AG04450 (cell line): ENCODE data around the gene TMIGD2. TPM values are rescaled to one million over a fixed set of nuclear protein-coding genes. Genes with fewer than 3 reads are reported as not detected.

ENCODE experiments used
- CTCF ChIA-PET: fragments of 300-600, 350-600 bp; formaldehyde crosslinking; extraction: SDS; loops from one replicate; lab custom pipeline; 2022; ENCODE audit warnings: antibody characterized with exemption, inconsistent platforms; lab: Charles Lee
- POLR2A ChIA-PET: fragments of 350-600 bp; formaldehyde crosslinking; extraction: SDS; loops from one replicate; lab custom pipeline; 2021; ENCODE audit warnings: antibody characterized with exemption, inconsistent platforms; lab: Yijun Ruan, JAX
- DNase-seq: peaks from one replicate; pipeline ENCODE4 v3.0.0-alpha.2; 2011; ENCODE audit warnings: low read depth, low spot score
- H3K27ac ChIP-seq: one replicate; pipeline ENCODE4 v1.5.1; 2012; ENCODE audit warnings: low read depth, low read length, control low read depth
- H3K27me3 ChIP-seq: one replicate; pipeline ENCODE4 v1.6.0; 2012; ENCODE audit warnings: low read length; ENCODE audit not compliant: control insufficient read depth, insufficient read depth
- H3K4me3 ChIP-seq: 2 replicates; pipeline ENCODE4 v1.5.1; 2011; ENCODE audit warnings: mild to moderate bottlenecking, low read depth, low read length, control low read depth
- H3K9me3 ChIP-seq: 2 replicates; pipeline ENCODE4 v1.5.1; 2012; ENCODE audit warnings: low read length; ENCODE audit not compliant: control insufficient read depth, insufficient read depth
- CTCF ChIP-seq: IDR thresholded peaks from 2 replicates; pipeline ENCODE4 v1.5.1; 2011; ENCODE audit warnings: low read depth, low read length, control low read depth, inconsistent platforms
- polyA plus RNA-seq: library from polyadenylated mRNA; depleted of rRNA; stranded (reverse); fragments of >200 nt; gene quantifications from 2 replicates; pipeline ENCODE4 v1.2.3, GENCODE V29; 2011

Gene TMIGD2
- polyA plus RNA-seq, 1 experiment: not detected

GRCh38 chr19:4279530-4280422, 22.4 kb downstream of the TMIGD2 start:
- H3K27ac ChIP-seq: no peak overlapping the region
- DNase-seq: no peak
- H3K9me3 ChIP-seq: peaks cover 3% of the 10 kb centered on the region; the same call in 1 of the 2 replicates
- CTCF ChIA-PET: no interaction called here
- peaks cover 37% of the 10 kb centered on the region for H3K27me3 ChIP-seq
- TF ChIP-seq CTCF: no peak
- H3K4me3 ChIP-seq: no peak overlapping the region
- POLR2A ChIA-PET: no interaction called here

- ChIA-PET CTCF (no interaction called here), POLR2A (no interaction called here)
- TF ChIP-seq CTCF: no peak
- no peak overlapping the region for H3K4me3 ChIP-seq
- H3K9me3 ChIP-seq: peaks cover 3% of the 10 kb centered on the region; the same call in 1 of the 2 replicates
- no peak for DNase-seq
- H3K27me3 ChIP-seq: peaks cover 32% of the 10 kb centered on the region
- H3K27ac ChIP-seq: no peak overlapping the region
Observed at GRCh38 chr19:4279267-4279529, 23.0 kb downstream of the TMIGD2 start.

- H3K4me3 ChIP-seq: 0 out of 2 replicates have a peak within 1 kb of the TSS, but pooled peaks have one; percentile 13
- peaks cover 31% of the 10 kb centered on the region for H3K27me3 ChIP-seq
- H3K27ac ChIP-seq: no peak within 1 kb of the TSS
- CTCF ChIA-PET: interaction anchor here (3.2 kb wide), 1 partner anchor 12 kb away, joined by 14 read pairs; no protein-coding TSS in a partner anchor
- H3K9me3 ChIP-seq: peaks cover 3% of the 10 kb centered on the region; the same call in 1 of the 2 replicates
- no peak for DNase-seq
- POLR2A ChIA-PET: no interaction called here
- no peak for TF ChIP-seq CTCF
Observed at GRCh38 chr19:4278419-4279266, 23.5 kb downstream of the TMIGD2 start, which contains the start of gene SHD. TSS of gene SHD (plus strand) at chr19:4279266. CDS start at chr19:4280064, 798 bp downstream.

- CTCF ChIA-PET: interaction anchor here (3.2 kb wide), 1 partner anchor 11 kb away, joined by 14 read pairs; no protein-coding TSS in a partner anchor
- no peak for DNase-seq
- H3K27ac ChIP-seq: no peak overlapping the region
Observed at GRCh38 chr19:4278010-4278409, 24.2 kb downstream of the TMIGD2 start.

More at GRCh38 chr19:4278010-4278409, 24.2 kb downstream of the TMIGD2 start:
- TF ChIP-seq CTCF: no peak
- H3K9me3 ChIP-seq: peaks cover 3% of the 10 kb centered on the region; the same call in 1 of the 2 replicates
- peaks cover 27% of the 10 kb centered on the region for H3K27me3 ChIP-seq
- POLR2A ChIA-PET: no interaction called here
- no peak overlapping the region for H3K4me3 ChIP-seq
